ENCODE data around the gene ST8SIA5. TPM values are rescaled to one million over a fixed set of nuclear protein-coding genes. Genes with fewer than 3 reads are reported as not detected.

Gene ST8SIA5
- total and polyA plus RNA-seq, 10 of the 15 experiments (the other 5 are each of a cell fraction or from before 2014, with no cell fraction given), result 0.02 to 0.32 (median 0.12) TPM; not detected in 1

- TF ChIP-seq USF2 (IDR thresholded peaks at IDR 0.05; ENCODE audit: borderline replicate concordance, low read depth, low read length) (no peak), ATF7 (IDR thresholded peaks at IDR 0.05; ENCODE audit: low read depth) (no peak), SPI1 (IDR thresholded peaks at IDR 0.05; ENCODE audit: borderline replicate concordance, insufficient read depth, low read depth, low read length) (no peak)
Measured at GRCh38 chr18:46731316-46731715, 25.5 kb downstream of the ST8SIA5 start (continued).

DNA sequence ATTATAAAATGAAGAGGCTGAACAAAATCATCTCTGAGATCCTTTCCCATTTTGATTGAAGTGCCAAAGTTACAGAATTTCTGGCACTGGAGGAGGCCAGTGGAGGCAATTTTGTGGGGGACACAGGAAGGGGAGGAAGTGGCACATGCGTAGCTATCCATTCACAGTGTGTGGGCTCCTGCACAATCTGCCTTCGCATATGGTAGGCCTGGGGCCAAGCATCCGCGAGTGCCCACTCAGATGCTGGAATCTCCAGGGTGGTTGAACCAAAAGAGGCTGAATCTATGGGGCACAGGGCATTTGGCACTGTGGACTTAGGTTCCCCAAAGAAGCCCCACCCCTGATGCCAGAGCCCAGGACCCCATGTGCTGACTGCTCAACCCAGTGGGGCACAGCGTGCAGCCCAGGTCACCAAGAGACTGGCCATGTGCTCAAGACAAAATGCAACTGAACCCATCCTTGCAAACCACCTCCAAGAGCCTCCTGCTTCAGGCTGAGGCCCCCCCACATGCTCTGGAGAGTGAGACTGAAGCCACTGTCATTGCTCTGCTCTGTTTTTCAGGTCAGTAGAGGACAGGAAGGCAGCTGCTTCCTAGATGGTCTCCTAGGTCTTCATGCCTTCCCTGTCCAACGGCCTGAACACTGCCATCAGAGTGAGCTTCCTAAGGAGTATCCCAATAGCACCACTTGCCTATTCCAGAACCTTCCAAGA is 28.5 kb downstream of the ST8SIA5 start:
- ATAC-seq, result no peak

More for the DNA sequence above, 28.5 kb downstream of the ST8SIA5 start:
- CTCF ChIA-PET, result no interaction called here
- SMC1A ChIA-PET (ENCODE audit: uncharacterized antibody, unreplicated experiment), result interaction anchor here (1.2 kb wide), 1 partner anchor 12 kb away, joined by 3 read pairs; no protein-coding TSS in a partner anchor
- WGBS (ENCODE audit: insufficient coverage, insufficient replicate concordance, low lambda C conversion rate, missing lambda C conversion rate), result 69% methylated on average over 6 of the region's 6 CpGs
- POLR2A ChIA-PET, result no interaction called here
- FAIRE-seq (no peak), DNase-seq (ENCODE audit: low read depth, low spot score) (no peak)
- TF ChIP-seq STAT3 (IDR thresholded peaks at IDR 0.05; ENCODE audit: low read depth, low read length), result no peak
- no peak for TF ChIP-seq RB1 (IDR thresholded peaks at IDR 0.05; ENCODE audit: borderline replicate concordance)
- no peak for TF ChIP-seq ZBTB33 (IDR thresholded peaks at IDR 0.05)
- intact Hi-C loops (cut with micrococcal nuclease; ENCODE audit: unreplicated experiment), result no loop called here
- Histone ChIP-seq H3K27me3 (replicated peaks in 1 of 2; ENCODE audit: control insufficient read depth in 2 of 2, insufficient read depth in 2 of 2, low read length in 1 of 2) (no peaks in the 10 kb centered on the region), H2AFZ (ENCODE audit: control insufficient read depth, low read depth, low read length) (no peak overlapping the region), H3K4me1 (ENCODE audit: control insufficient read depth, insufficient read depth, low read length) (no peaks in the 10 kb centered on the region), H3K4me2 (ENCODE audit: control insufficient read depth, insufficient read depth) (no peak overlapping the region), H3K9ac (ENCODE audit: control insufficient read depth, insufficient read depth, low read length) (no peak overlapping the region), H3K27ac (ENCODE audit: control insufficient read depth, insufficient read depth) (no peak overlapping the region), H3K36me3 (ENCODE audit: control insufficient read depth in 2 of 2, insufficient read depth in 2 of 2, low read length in 1 of 2) (no peaks in the 10 kb centered on the region), H3K79me2 (ENCODE audit: control insufficient read depth, insufficient read depth, low read length) (no peaks in the 10 kb centered on the region), H3K4me3 (no peak overlapping the region), H4K20me1 (ENCODE audit: control insufficient read depth, insufficient read depth) (no peaks in the 10 kb centered on the region), H3K9me3 (replicated peaks; ENCODE audit: control insufficient read depth, insufficient read depth, low read length) (peaks cover 2% of the 10 kb centered on the region; the same call in 2 of the 3 replicates)
- RAD21 ChIA-PET (ENCODE audit: unreplicated experiment), result no interaction called here
- in situ Hi-C loops (cut with MboI), result no loop called here
- no TSS peak for BruUV-seq (replicated peaks)
